Measurements from ENCODE around the gene NLRP13.
"Not testable (repeated sequence)": the region's sequence is repeated elsewhere in the genome, so short reads cannot be mapped to it uniquely, and the experiment has no call there.

Gene NLRP13

GRCh38 chr19:55931936-55932386 lies at the start of gene NLRP13:
NLRP13 (minus strand) TSS chr19:55932336; CDS start chr19:55932311, 25 bp downstream.
- FAIRE-seq: no peak
- DNase-seq (ENCODE audit: low spot score): no peak

- no peak for FAIRE-seq
- DNase-seq (ENCODE audit: low spot score): no peak
These were observed 48.3 kb upstream of the NLRP13 start for GRCh38 chr19:55980415-55980814.

- no peak for DNase-seq (ENCODE audit: low spot score)
- FAIRE-seq: no peak
These were observed 41.8 kb upstream of the NLRP13 start for GRCh38 chr19:55973982-55974381.

- FAIRE-seq: peak; percentile 61
These were observed 30.1 kb upstream of the NLRP13 start for GRCh38 chr19:55962186-55962585.

GRCh38 chr19:55959996-55960675 lies 28.0 kb upstream of the NLRP13 start:
- FAIRE-seq: no peak

More at GRCh38 chr19:55962186-55962585, 30.1 kb upstream of the NLRP13 start:
- DNase-seq (ENCODE audit: low spot score): peak; percentile 70

GRCh38 chr19:55958356-55958755 lies 26.2 kb upstream of the NLRP13 start:
- DNase-seq (ENCODE audit: low spot score): peak; percentile 76
- FAIRE-seq: peak; percentile 61

More at GRCh38 chr19:55959996-55960675, 28.0 kb upstream of the NLRP13 start:
- DNase-seq (ENCODE audit: low spot score): no peak

- no peak for FAIRE-seq
- no peak for DNase-seq (ENCODE audit: low spot score)
These were observed 24.3 kb upstream of the NLRP13 start for GRCh38 chr19:55956431-55956830.

- not testable (repeated sequence) for FAIRE-seq; DNase-seq (ENCODE audit: low spot score)
These were observed 18.4 kb upstream of the NLRP13 start for GRCh38 chr19:55950566-55950965.

- FAIRE-seq: no peak
These were observed 15.4 kb upstream of the NLRP13 start, which contains the start of gene NLRP8 for GRCh38 chr19:55947532-55947931. NLRP8 (plus strand) TSS chr19:55947832.

GRCh38 chr19:55940306-55940705 lies 8.2 kb upstream of the NLRP13 start:
- FAIRE-seq: no peak
- DNase-seq (ENCODE audit: low spot score): no peak

More at GRCh38 chr19:55947532-55947931, 15.4 kb upstream of the NLRP13 start, which contains the start of gene NLRP8:
- DNase-seq (ENCODE audit: low spot score): no peak

- no peak for FAIRE-seq
- no peak for DNase-seq (ENCODE audit: low spot score)
These were observed 7.1 kb upstream of the NLRP13 start for GRCh38 chr19:55939206-55939605.

- FAIRE-seq: no peak
- DNase-seq (ENCODE audit: low spot score): no peak
These were observed 3.1 kb upstream of the NLRP13 start for GRCh38 chr19:55935206-55935605.

GRCh38 chr19:55930996-55931515 lies 1.1 kb downstream of the NLRP13 start:
- FAIRE-seq (no peak), DNase-seq (ENCODE audit: low spot score) (no peak)

- not testable (repeated sequence) for DNase-seq (ENCODE audit: low spot score); FAIRE-seq
These were observed 2.9 kb downstream of the NLRP13 start for GRCh38 chr19:55929258-55929657.

- FAIRE-seq (no peak), DNase-seq (ENCODE audit: low spot score) (no peak)
These were observed 4.1 kb downstream of the NLRP13 start for GRCh38 chr19:55927991-55928390.

GRCh38 chr19:55923556-55923955 lies 8.6 kb downstream of the NLRP13 start:
- no peak for DNase-seq (ENCODE audit: low spot score)
- no peak for FAIRE-seq

- DNase-seq (ENCODE audit: low spot score) (no peak), FAIRE-seq (no peak)
These were observed 18.4 kb downstream of the NLRP13 start for GRCh38 chr19:55913643-55914268.

- DNase-seq (ENCODE audit: low spot score) (no peak), FAIRE-seq (no peak)
These were observed 19.2 kb downstream of the NLRP13 start for GRCh38 chr19:55912916-55913315.

GRCh38 chr19:55909801-55910200 lies 22.3 kb downstream of the NLRP13 start:
- no peak for DNase-seq (ENCODE audit: low spot score)
- FAIRE-seq: no peak

- DNase-seq (ENCODE audit: low spot score) (no peak), FAIRE-seq (no peak)
These were observed 24.4 kb downstream of the NLRP13 start for GRCh38 chr19:55907746-55908145.

- FAIRE-seq (no peak), DNase-seq (ENCODE audit: low spot score) (no peak)
These were observed 24.9 kb downstream of the NLRP13 start for GRCh38 chr19:55907286-55907685.

GRCh38 chr19:55902080-55902751 lies 29.9 kb downstream of the NLRP13 start:
- no peak for DNase-seq (ENCODE audit: low spot score)
- FAIRE-seq: no peak
